H1 (cell line): ENCODE measurements around the gene TRIM9. TPM values are rescaled to one million over a fixed set of nuclear protein-coding genes. Genes with fewer than 3 reads are reported as not detected.

Experiments
- CTCF ChIA-PET: fragments of 300-600 bp; sonication (Branson Sonifier 250); formaldehyde crosslinking; loops from one replicate; lab custom pipeline; 2021; ENCODE audit not compliant: partially characterized antibody; lab: Charles Lee
- POLR2A ChIA-PET: fragments of 300-600 bp; sonication (Branson Sonifier 250); formaldehyde crosslinking; loops from one replicate; lab custom pipeline; 2021; ENCODE audit warnings: inconsistent platforms; ENCODE audit not compliant: partially characterized antibody; lab: Charles Lee
- DNase-seq, 2 experiments: peaks; one replicate each; pipeline versions ENCODE4 v3.0.0 to v3.0.0-alpha.2; 2010 to 2022; ENCODE audit warnings: low spot score in 2 of 2, low read depth in 1 of 2, mixed read lengths in 1 of 2
- FAIRE-seq: peaks from 2 replicates; lab custom pipeline; 2011; peaks lifted over from hg19 to GRCh38; lab: Jason Lieb, UNC
- H2AFZ ChIP-seq: 2 replicates; pipeline ENCODE4 v1.8.1; 2012; ENCODE audit warnings: low read length, inconsistent platforms
- H2AK5ac ChIP-seq: 2 replicates; pipeline ENCODE4 v1.6.1; 2013; ENCODE audit warnings: low read depth, low read length
- H2BK120ac ChIP-seq: replicated peaks from 2 replicates; pipeline ENCODE3; 2013; ENCODE audit warnings: low read depth, low read length, inconsistent platforms
- H2BK12ac ChIP-seq: 2 replicates; pipeline ENCODE4 v1.6.1; 2013; ENCODE audit warnings: low read depth, low read length
- H2BK15ac ChIP-seq: 2 replicates; pipeline ENCODE4 v1.6.1; 2013; ENCODE audit warnings: low read length
- H2BK20ac ChIP-seq: 2 replicates; pipeline ENCODE4 v1.6.1; 2013; ENCODE audit warnings: low read length
- H2BK5ac ChIP-seq: 2 replicates; pipeline ENCODE4 v1.6.1; 2013; ENCODE audit warnings: low read depth, low read length
- H3K14ac ChIP-seq: 2 replicates; pipeline ENCODE4 v1.6.1; 2013; ENCODE audit warnings: inconsistent platforms; ENCODE audit not compliant: insufficient read length
- H3K18ac ChIP-seq: 2 replicates; pipeline ENCODE4 v1.6.1; 2013; ENCODE audit warnings: low read length; ENCODE audit errors: extremely low read depth
- H3K23ac ChIP-seq: 2 replicates; pipeline ENCODE4 v1.6.1; 2013; ENCODE audit warnings: inconsistent platforms; ENCODE audit not compliant: insufficient read length
- H3K23me2 ChIP-seq: 2 replicates; pipeline ENCODE4 v1.6.1; 2013; ENCODE audit warnings: low read depth, low read length
- H3K27ac ChIP-seq: 2 replicates; pipeline ENCODE4 v1.6.1; 2011; ENCODE audit warnings: low read depth, low read length, inconsistent platforms
- H3K27me3 ChIP-seq, 4 experiments: replicated peaks in 1 of 4; 1 replicate in 1 of 4; 2 replicates in 3 of 4; pipeline versions ENCODE4 v1.6.1 to v1.8.1; 2011 to 2013; ENCODE audit warnings: low read length in 3 of 4, mild to moderate bottlenecking in 3 of 4, inconsistent platforms in 2 of 4, mixed read lengths in 2 of 4, moderate library complexity in 1 of 4; ENCODE audit not compliant: control insufficient read depth in 3 of 4, insufficient read depth in 3 of 4; ENCODE audit errors: extremely low read depth in 1 of 4
- H3K36me3 ChIP-seq, 4 experiments: 2 replicates each; pipeline versions ENCODE4 v1.6.1 to v1.8.1; 2011 to 2013; ENCODE audit warnings: mild to moderate bottlenecking in 4 of 4, low read length in 3 of 4, moderate library complexity in 2 of 4, control low read depth in 1 of 4, inconsistent platforms in 1 of 4; ENCODE audit not compliant: insufficient read depth in 4 of 4, control insufficient read depth in 2 of 4
- H3K4ac ChIP-seq: replicated peaks from 2 replicates; pipeline ENCODE3; 2013; ENCODE audit warnings: low read length, low read depth, mixed read lengths, inconsistent platforms; ENCODE audit not compliant: insufficient read length
- H3K4me1 ChIP-seq, 4 experiments: replicated peaks in 1 of 4; 1 replicate in 1 of 4; 2 replicates in 3 of 4; pipeline versions ENCODE4 v1.6.1 to v1.8.1; 2011 to 2013; ENCODE audit warnings: low read length in 3 of 4, inconsistent platforms in 2 of 4, mixed read lengths in 1 of 4; ENCODE audit not compliant: insufficient read depth in 4 of 4, control insufficient read depth in 3 of 4
- H3K4me2 ChIP-seq, 2 experiments: 2 replicates each; pipeline versions ENCODE4 v1.6.1 to v1.8.1; 2011 to 2013; ENCODE audit warnings: low read depth in 2 of 2, low read length in 2 of 2, control low read depth in 1 of 2, inconsistent platforms in 1 of 2, mild to moderate bottlenecking in 1 of 2; ENCODE audit not compliant: insufficient read depth in 1 of 2
- H3K4me3 ChIP-seq, 4 experiments: fragments of 200-600, 300-600 bp in 1 of 4; sonication (generic), shearing (Covaris generic), sonication (Bioruptor Twin) in 1 of 4; 2 replicates each; pipeline versions ENCODE4 v1.5.1 to v1.8.1; 2011 to 2016; ENCODE audit warnings: low read length in 4 of 4, low read depth in 3 of 4, control low read depth in 2 of 4, inconsistent platforms in 2 of 4, mild to moderate bottlenecking in 2 of 4, mixed read lengths in 1 of 4, moderate library complexity in 1 of 4; ENCODE audit not compliant: insufficient read depth in 2 of 4; ENCODE audit errors: extremely low read depth in 1 of 4
- H3K56ac ChIP-seq: replicated peaks from 2 replicates; pipeline ENCODE3; 2013; ENCODE audit warnings: low read depth, mild to moderate bottlenecking, mixed read lengths, low read length, inconsistent platforms; ENCODE audit not compliant: insufficient read length
- H3K79me1 ChIP-seq: 2 replicates; pipeline ENCODE4 v1.6.1; 2013; ENCODE audit warnings: low read depth, low read length, control low read depth
- H3K79me2 ChIP-seq, 2 experiments: 2 replicates each; pipeline versions ENCODE4 v1.6.1 to v1.8.1; 2012 to 2013; ENCODE audit warnings: low read length in 2 of 2, mild to moderate bottlenecking in 2 of 2, inconsistent platforms in 1 of 2; ENCODE audit not compliant: insufficient read depth in 2 of 2, control insufficient read depth in 1 of 2
- H3K9ac ChIP-seq, 4 experiments: replicated peaks in 1 of 4; 1 replicate in 1 of 4; 2 replicates in 3 of 4; pipeline versions ENCODE4 v1.6.1 to v1.8.1; 2011 to 2013; ENCODE audit warnings: low read depth in 3 of 4, low read length in 3 of 4, control low read depth in 2 of 4, mild to moderate bottlenecking in 2 of 4, moderate library complexity in 2 of 4, inconsistent platforms in 1 of 4; ENCODE audit errors: extremely low read depth in 1 of 4
- H3K9me3 ChIP-seq, 2 experiments: 2 replicates each; pipeline versions ENCODE4 v1.6.1 to v1.8.1; 2012 to 2013; ENCODE audit warnings: mild to moderate bottlenecking in 2 of 2, moderate library complexity in 2 of 2, control low read depth in 1 of 2, inconsistent platforms in 1 of 2, low read depth in 1 of 2, low read length in 1 of 2, mixed read lengths in 1 of 2; ENCODE audit not compliant: insufficient read depth in 2 of 2
- H4K20me1 ChIP-seq, 2 experiments: replicated peaks in 1 of 2; 2 replicates each; pipeline versions ENCODE3 to v1.8.1; 2011 to 2013; ENCODE audit warnings: inconsistent platforms in 2 of 2, low read length in 2 of 2, mild to moderate bottlenecking in 1 of 2; ENCODE audit not compliant: insufficient read depth in 2 of 2, control insufficient read depth in 1 of 2
- H4K5ac ChIP-seq: 2 replicates; pipeline ENCODE4 v1.6.1; 2013; ENCODE audit warnings: low read length, low read depth, mixed read lengths, inconsistent platforms; ENCODE audit not compliant: insufficient read length
- H4K8ac ChIP-seq: 2 replicates; pipeline ENCODE4 v1.8.0; 2013; ENCODE audit warnings: mild to moderate bottlenecking, moderate library complexity, low read length, inconsistent platforms; ENCODE audit not compliant: insufficient read depth; ENCODE audit errors: extremely low read depth
- H4K91ac ChIP-seq: replicated peaks from 2 replicates; pipeline ENCODE3; 2013; ENCODE audit warnings: low read length, mixed read lengths, inconsistent platforms; ENCODE audit not compliant: insufficient read length
- HDAC2 ChIP-seq, 2 experiments: fragments of 300-600 bp in 1 of 2; sonication (generic) in 1 of 2; IDR thresholded peaks; 2 replicates each; pipeline ENCODE4 v1.6.1; 2011 to 2012; ENCODE audit warnings: low read depth in 2 of 2, low read length in 2 of 2, mild to moderate bottlenecking in 2 of 2, moderate library complexity in 2 of 2, borderline replicate concordance in 1 of 2, inconsistent platforms in 1 of 2
- JUN ChIP-seq: IDR thresholded peaks from 2 replicates; pipeline ENCODE4 v1.6.1; 2011; ENCODE audit warnings: low read depth, mild to moderate bottlenecking, improper control_type of control experiment, low read length
- SP2 ChIP-seq: IDR thresholded peaks from 2 replicates; pipeline ENCODE4 v1.6.1; 2012; ENCODE audit warnings: mild to moderate bottlenecking, low read length, inconsistent platforms
- TAF7 ChIP-seq: optimal IDR thresholded peaks from 2 replicates; pipeline ENCODE3; 2011; ENCODE audit warnings: low read depth, mild to moderate bottlenecking, inconsistent platforms, low read length, moderate library complexity, borderline replicate concordance
- TEAD4 ChIP-seq: IDR thresholded peaks from 2 replicates; pipeline ENCODE4 v1.6.1; 2012; ENCODE audit warnings: low read depth, low read length, inconsistent platforms, mixed read lengths
- WGBS, 2 experiments: shearing (Covaris generic) in 1 of 2; methylation state at CpG; one replicate each; pipeline versions ENCODE4 v1.1.6 to v1.1.7; 2013 to 2015; ENCODE audit warnings: low lambda C conversion rate in 2 of 2, mixed read lengths in 2 of 2, inconsistent platforms in 1 of 2, low coverage in 1 of 2, missing lambda C conversion rate in 1 of 2; ENCODE audit not compliant: insufficient replicate concordance in 2 of 2, insufficient coverage in 1 of 2, insufficient read length in 1 of 2; ENCODE audit errors: extremely low coverage in 1 of 2, missing lambda C conversion rate in 1 of 2; 5-methylcytosine and 5-hydroxymethylcytosine counted together
- polyA plus RNA-seq, 7 experiments: library from polyadenylated mRNA; depleted of rRNA in 3 of 7; stranded (reverse) in 5 of 7; unstranded in 2 of 7; fragments of >200 nt in 5 of 7; fragments of 200-250 nt in 2 of 7; gene quantifications; 1 replicate in 5 of 7; 2 replicates in 1 of 7; 4 replicates in 1 of 7; pipeline versions ENCODE4 v1.2.1 to v1.2.3, GENCODE V29; 2011 to 2013; ENCODE audit warnings: missing spikeins in 2 of 7, mixed read lengths in 2 of 7
- total RNA-seq: library from RNA; stranded (reverse); fragmentation: NEBNext Ultra II Directional; extraction: Animal tissue kit (Norgen Biotek cat#: 25700); gene quantifications from 2 replicates; pipeline ENCODE4 v1.2.1, GENCODE V29; 2021
- TF ChIP-seq, protein P1 (sequence below): IDR thresholded peaks from 2 replicates; pipeline ENCODE4 v1.6.1; 2012; ENCODE audit warnings: inconsistent platforms
- TF ChIP-seq, protein P2 (sequence below): IDR thresholded peaks from 2 replicates; pipeline ENCODE4 v1.6.1; 2011; ENCODE audit warnings: low read depth, mild to moderate bottlenecking, low read length; ENCODE audit not compliant: insufficient read depth

The TRIM9 gene
- total and polyA plus RNA-seq, 2 of the 8 experiments (the other 6 are each of a cell fraction or from before 2014, with no cell fraction given), result 2.7 to 5.4 TPM

DNA sequence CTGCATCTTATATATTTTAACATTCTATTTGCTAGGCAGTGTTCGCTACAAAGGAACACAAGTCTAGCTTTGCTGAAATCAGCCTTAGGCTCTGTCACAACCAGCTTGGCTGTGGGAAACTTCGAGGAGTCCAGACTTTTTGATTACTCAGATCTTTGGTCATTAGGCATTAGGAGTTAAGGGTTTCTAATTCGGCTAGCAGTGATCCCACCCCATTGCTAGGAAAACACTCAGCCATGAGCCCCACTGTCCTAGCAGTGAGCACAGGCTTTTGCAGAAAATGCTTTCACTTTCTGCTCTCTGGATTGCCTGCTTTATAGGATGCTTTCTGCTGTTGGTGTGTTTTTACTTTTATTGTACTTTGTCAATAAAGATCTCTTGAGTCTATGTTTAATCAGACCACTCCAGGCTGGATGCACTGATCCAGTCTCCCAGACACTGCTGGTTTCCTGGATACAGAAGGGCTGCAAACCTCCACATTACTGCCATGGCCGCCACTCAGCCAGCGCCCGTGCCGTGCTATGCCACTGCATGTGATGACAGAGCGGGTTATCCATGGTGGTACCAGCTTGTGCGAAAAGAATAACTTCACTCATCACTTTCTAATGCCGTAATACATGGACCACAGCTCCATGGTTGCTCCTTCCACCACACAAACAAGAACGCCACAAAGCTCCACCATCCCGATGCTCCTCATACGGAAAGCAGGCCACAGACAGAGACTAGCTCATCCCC, 109.6 kb downstream of the TRIM9 start:
- peak overlapping the region; percentile 71 for H4K91ac ChIP-seq
- TF ChIP-seq, protein P1, sequence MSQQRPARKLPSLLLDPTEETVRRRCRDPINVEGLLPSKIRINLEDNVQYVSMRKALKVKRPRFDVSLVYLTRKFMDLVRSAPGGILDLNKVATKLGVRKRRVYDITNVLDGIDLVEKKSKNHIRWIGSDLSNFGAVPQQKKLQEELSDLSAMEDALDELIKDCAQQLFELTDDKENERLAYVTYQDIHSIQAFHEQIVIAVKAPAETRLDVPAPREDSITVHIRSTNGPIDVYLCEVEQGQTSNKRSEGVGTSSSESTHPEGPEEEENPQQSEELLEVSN, result no peak
- TF ChIP-seq JUN, result no peak
- TF ChIP-seq HDAC2 (IDR thresholded peaks at IDR 0.05; ENCODE audit: borderline replicate concordance in 1 of 2, low read depth in 2 of 2, low read length in 2 of 2), result 0 out of 4 replicates have a peak, but pooled peaks of 1 of the 2 experiments have one; percentile 13
- TF ChIP-seq TEAD4, result no peak
- TF ChIP-seq SP2, result no peak
- TF ChIP-seq, protein P2, sequence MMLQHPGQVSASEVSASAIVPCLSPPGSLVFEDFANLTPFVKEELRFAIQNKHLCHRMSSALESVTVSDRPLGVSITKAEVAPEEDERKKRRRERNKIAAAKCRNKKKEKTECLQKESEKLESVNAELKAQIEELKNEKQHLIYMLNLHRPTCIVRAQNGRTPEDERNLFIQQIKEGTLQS, result no peak
- no peak for TF ChIP-seq TAF7
- no peak overlapping the region for H3K56ac ChIP-seq
- peak overlapping the region; percentile 75 for H3K4ac ChIP-seq
- H2AFZ ChIP-seq, result peak overlapping the region; percentile 84
- no peak overlapping the region for H3K9ac ChIP-seq
- ChIA-PET CTCF (interaction anchor here (0.6 to 1.2 kb wide), 2 partner anchors 18 to 405 kb away, joined by 3 read pairs; no protein-coding TSS in a partner anchor), POLR2A (no interaction called here)
- no peaks in the 10 kb centered on the region for H3K27me3 ChIP-seq
- peak overlapping the region; percentile 82 for H2BK20ac ChIP-seq
- H4K5ac ChIP-seq, result no peak overlapping the region
- DNase-seq (no peak), FAIRE-seq (peak; percentile 28)
- H3K23me2 ChIP-seq, result no peaks in the 10 kb centered on the region
- no peaks in the 10 kb centered on the region for H3K79me1 ChIP-seq
- peak overlapping the region; percentile 59 to 66 for H3K4me2 ChIP-seq
- peak overlapping the region; percentile 80 for H2BK120ac ChIP-seq
- peak overlapping the region; percentile 10; the same call in 1 of the 2 replicates for H2BK15ac ChIP-seq
- no peak overlapping the region for H2AK5ac ChIP-seq
- H3K36me3 ChIP-seq, result no peaks in the 10 kb centered on the region
- peak overlapping the region in 2 of 4 experiments; percentile 9 to 31; a peak in 3 of 8 replicates for H3K4me3 ChIP-seq
- no peaks in the 10 kb centered on the region for H3K79me2 ChIP-seq
- H4K8ac ChIP-seq, result no peak overlapping the region
- no peak overlapping the region for H3K23ac ChIP-seq
- no peaks in the 10 kb centered on the region for H4K20me1 ChIP-seq
- peak overlapping the region; percentile 86 for H2BK12ac ChIP-seq
- H3K18ac ChIP-seq, result peak overlapping the region; percentile 95; the same call in 1 of the 2 replicates
- H3K4me1 ChIP-seq, result peaks cover 2 to 13% (median 9%) of the 10 kb centered on the region in 4 experiments; a peak in 4 of 7 replicates
- no peak overlapping the region for H3K27ac ChIP-seq
- H2BK5ac ChIP-seq, result peak overlapping the region; percentile 46; the same call in 1 of the 2 replicates
- no peak overlapping the region for H3K14ac ChIP-seq
- WGBS, 2 experiments, result 83% methylated on average over 13 of the region's 13 CpGs; no CpG with 5 or more reads in 1 of the 2 experiments
- no peaks in the 10 kb centered on the region for H3K9me3 ChIP-seq
